Transverse colon (tissue), 4 donors: ENCODE data around the gene CARS2.

Source experiments
- CTCF ChIP-seq, 5 experiments: fragments of 200-600 bp in 3 of 5; fragments of 450-650 bp in 2 of 5; sonication (generic) in 3 of 5; IDR thresholded peaks; 1 replicate in 2 of 5; 2 replicates in 3 of 5; pipeline ENCODE4 v1.5.1; 2016 to 2017; ENCODE audit warnings: antibody characterized with exemption in 5 of 5, inconsistent platforms in 3 of 5, mild to moderate bottlenecking in 2 of 5, moderate library complexity in 1 of 5
- EP300 ChIP-seq: sonication (generic); formaldehyde crosslinking; IDR thresholded peaks from one replicate; pipeline ENCODE4 v1.6.1; 2017; ENCODE audit warnings: antibody characterized with exemption, low read depth
- POLR2A ChIP-seq: fragments of 450-650 bp; IDR thresholded peaks from one replicate; pipeline ENCODE4 v1.6.1; 2016; ENCODE audit warnings: antibody characterized with exemption, mild to moderate bottlenecking, moderate library complexity
- POLR2AphosphoS5 ChIP-seq, 3 donors: sonication (generic); formaldehyde crosslinking; IDR thresholded peaks; one replicate each; pipeline ENCODE4 v1.6.1; 2016; ENCODE audit warnings: antibody characterized with exemption in 3 of 3

DNA sequence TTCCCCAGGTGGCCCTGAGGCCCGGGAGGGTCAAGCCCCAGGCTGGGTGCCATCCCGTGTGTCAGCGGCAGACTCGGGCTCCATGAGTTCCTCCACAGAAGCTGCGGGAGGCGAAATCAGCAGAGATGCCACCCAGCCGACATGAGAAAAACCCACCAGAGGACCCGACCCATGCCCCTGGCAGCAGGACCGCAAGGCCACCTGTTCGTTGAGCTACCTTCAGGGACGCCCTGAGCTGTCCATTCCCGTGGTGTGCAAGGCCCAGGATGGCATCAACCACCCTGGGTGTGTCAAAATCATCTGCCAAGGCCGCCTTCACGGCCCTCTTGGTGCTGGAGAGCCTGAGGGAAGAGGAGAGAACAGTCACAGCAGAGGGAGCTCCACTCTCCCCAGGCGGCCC is 60.2 kb downstream of the CARS2 start:
- TF ChIP-seq POLR2A = no peak
- TF ChIP-seq CTCF (IDR thresholded peaks at IDR 0.05) = no peak
- TF ChIP-seq POLR2AphosphoS5 (IDR thresholded peaks at IDR 0.05) = no peak
- no peak for TF ChIP-seq EP300
